Activated naive CD4-positive, alpha-beta T cell (primary cell): ENCODE data around the gene ARIH2.

Experiments
- DNase-seq, 4 experiments: peaks; one replicate each; lab custom pipeline; 2025; lab: John Stamatoyannopoulos, UW

Gene ARIH2

DNA sequence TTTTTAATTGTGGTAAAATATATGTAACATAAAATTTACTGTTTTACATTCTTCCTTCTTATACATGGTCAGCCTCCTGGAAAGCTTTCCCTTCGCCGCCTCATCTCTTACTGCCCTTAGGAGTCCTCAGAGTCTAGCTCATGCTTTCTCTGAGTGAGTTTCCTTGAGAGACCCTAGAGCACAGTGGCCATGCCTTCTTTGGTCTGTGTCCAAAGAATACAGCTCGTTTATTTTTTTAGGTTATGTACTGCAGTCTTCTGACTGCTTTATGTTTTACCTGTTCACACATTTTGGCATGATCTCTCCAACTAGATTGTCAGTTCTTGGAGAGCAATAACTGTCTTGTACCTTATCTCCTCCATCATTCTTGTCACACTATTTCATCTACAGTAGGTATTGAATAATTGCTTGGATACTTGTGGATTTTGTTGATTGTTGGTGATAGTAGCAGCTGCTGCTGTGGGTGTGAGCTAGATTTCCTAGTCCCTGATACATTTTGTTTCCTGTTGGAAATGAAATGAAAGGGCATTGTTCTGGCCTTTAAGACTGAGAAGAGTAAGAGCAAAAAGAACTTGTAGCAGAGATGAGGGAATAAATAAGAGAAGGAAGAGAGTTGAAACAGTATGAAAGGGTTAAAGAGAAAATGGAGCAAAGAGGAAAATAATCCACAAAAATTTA, 10.9 kb downstream of the ARIH2 start:
- no peak for DNase-seq

- no peak for DNase-seq
These were observed 11.9 kb downstream of the ARIH2 start for GRCh38 chr3:48930590-48930989.

GRCh38 chr3:48931944-48932580, 13.4 kb downstream of the ARIH2 start:
- no peak for DNase-seq

DNA sequence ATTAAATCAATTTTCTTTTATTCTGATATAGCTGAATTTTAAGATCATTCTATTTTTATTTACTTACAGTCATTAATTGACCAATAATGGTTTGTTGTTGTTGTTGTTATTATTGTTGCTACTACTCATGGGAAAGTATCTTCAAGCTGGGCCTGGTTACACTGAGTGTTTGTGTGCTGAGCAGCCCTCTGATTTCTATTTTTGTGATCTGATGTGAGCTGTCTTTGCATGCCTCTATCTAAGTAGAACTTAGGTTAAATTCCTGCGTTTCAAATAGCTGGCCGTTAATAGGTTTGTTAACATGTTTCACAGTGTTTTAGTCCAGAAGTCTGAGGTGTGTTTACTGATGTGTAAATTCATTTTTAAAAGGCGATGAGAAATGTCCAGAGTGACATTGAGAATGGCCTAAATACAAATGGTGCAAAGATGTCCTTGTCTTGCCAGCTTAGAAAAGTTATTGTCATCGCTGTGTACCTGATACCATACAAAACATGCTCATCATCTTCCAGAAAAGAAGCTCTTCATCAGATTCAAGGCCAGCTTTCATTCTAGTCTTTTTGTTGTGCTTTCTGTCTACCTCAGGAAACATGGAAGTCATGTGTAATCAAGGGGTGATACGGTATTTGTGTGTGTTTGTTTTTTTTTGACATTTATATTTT, 15.8 kb downstream of the ARIH2 start:
- DNase-seq, result no peak

- no peak for DNase-seq
These were observed 16.9 kb downstream of the ARIH2 start for GRCh38 chr3:48935530-48935929.

GRCh38 chr3:48938156-48938555, 19.5 kb downstream of the ARIH2 start:
- DNase-seq, result no peak

DNA sequence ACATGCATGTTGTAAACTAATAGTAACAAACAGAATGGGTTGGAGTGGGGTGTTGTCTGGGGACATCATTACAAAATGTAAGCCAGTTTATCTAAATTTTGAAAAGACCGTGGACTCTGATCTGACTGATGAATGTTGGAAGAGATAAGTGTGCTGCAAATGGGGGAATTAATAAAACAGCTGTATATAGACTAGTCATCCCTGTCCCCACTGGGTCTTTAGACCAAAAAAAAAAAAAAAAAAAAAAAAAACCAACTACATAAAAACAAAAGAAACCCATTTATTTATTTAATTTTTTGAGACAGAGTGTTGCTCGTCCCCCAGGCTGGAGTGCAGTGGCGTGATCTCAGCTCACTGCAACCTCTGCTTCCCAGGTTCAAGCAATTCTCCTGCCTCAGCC, 20.0 kb downstream of the ARIH2 start:
- DNase-seq, result no peak

GRCh38 chr3:48945432-48945831, 26.8 kb downstream of the ARIH2 start:
- no peak for DNase-seq

DNA sequence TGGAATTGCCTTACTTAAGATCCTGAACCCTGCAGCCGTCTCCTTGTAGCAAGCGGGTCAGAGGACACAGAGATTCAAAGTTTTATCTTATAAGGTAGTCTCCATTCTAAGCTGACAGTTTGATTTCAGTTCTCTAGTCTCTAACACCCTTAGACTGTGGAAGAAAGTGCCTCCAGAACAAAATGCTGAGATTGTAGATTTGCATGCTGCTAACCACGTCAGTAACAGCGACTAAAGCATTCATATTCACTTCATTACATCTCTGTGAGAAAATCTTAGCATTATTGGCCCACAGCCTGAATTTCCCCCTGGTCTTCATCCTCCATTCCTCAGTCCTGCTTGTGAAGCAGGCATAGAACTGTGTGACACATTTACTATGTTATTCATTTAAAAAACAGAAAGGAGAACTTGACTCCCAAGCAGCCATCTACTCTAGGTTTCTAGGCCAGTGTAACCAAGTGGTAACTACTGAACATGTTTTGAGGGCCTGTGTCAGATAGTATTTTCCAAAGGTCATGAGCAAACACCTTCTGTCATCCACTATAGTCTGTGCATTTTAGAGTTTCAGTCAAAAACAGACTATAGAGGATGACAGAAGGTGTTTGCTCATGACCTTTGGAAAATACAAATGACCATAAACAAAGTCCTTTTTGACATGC, 27.4 kb downstream of the ARIH2 start:
- no peak for DNase-seq

GRCh38 chr3:48949376-48949717, 30.7 kb downstream of the ARIH2 start:
- no peak for DNase-seq

DNA sequence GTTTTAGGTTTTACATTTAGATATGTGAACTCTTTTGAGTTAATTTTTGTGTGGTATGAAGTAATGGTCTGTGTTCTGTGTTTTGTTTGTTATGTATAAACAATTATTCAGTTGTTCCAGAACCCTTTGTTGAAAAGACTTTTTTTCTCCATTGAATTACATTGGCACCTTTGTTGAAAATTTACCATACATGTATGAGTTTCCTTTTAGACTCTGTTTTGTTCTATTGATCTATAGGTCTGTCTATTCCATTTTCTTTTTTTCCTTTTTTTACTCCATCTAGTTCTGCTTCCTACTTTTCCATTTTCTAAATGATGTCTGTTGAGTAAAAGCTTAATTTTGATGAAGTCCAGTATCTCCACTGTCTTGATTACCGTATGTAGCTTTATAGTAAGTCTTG, 31.4 kb downstream of the ARIH2 start:
- DNase-seq, result no peak

DNA sequence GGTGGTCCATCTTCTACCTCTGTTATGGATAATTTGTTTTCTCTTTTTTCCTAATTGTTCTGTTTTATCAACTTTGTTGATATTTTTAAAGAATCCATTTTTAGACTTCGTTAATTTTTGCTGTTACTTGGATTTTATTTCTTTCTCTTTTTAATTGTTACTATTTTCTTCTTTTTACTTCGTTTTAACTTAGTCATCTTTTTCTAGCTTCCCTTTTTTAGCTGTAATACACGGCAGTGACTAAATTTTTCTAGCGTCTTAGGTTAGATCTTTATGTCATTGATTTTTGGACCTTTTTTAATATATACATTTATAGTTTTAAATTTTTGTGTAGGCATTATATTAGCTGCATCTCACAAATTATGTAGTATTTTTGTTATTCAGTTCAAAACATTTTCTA, 33.1 kb downstream of the ARIH2 start:
- no peak for DNase-seq

DNA sequence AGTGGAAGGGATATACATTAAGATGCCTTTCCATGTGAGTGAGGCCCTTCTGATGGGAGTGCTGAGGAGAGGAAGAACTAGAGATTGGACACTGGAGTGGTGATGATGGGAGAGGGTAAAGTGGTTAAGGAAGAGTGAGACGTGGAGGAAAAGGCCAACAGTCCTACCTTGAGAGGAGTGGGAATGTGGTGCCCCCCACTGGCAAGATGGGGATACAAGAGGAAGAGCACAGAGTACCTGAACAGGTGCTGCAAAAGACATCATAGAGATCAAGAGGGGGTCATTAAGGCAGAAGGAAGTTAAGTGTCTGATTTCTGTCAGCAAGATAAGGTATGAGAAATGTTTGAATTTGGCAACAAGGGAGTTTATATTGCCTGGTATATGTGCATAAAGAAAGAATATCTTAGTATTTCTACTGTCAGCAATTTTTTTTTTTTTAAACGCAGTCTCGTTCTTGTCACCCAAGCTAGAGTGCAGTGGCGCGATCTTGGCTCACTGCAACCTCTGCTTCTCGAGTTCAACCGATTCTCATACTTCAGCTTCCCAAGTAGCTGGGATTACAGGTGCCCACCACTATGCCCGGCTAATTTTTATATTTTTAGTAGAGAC, 34.0 kb downstream of the ARIH2 start:
- DNase-seq, result peak in 2 of 4 experiments; percentile 11 to 32

- no peak for DNase-seq
These were observed 38.5 kb downstream of the ARIH2 start for GRCh38 chr3:48957006-48957705.

- no peak for DNase-seq
These were observed 42.3 kb downstream of the ARIH2 start for GRCh38 chr3:48960841-48961413.

DNA sequence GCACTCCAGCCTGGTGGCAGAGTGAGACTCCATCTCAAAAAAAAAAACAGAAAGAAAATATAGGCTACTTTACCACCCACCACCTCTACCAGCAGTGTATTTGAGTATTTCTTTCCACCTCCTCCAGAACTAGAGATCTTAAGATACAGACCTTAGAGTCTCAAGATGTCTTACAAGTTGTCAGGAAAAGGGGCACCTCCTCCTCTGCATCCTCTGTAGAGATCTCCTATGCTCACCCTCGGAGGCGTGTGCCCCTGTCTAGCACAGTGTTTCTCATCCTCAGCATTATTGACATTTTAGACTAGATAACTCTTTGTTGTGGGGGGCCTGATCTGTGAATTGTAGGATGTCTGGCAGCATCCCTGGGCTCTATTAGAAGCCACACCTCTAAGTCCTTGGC, 43.7 kb downstream of the ARIH2 start:
- no peak for DNase-seq

- DNase-seq, result no peak
These were observed 44.3 kb downstream of the ARIH2 start for GRCh38 chr3:48962939-48963338.

- DNase-seq, result no peak
These were observed 44.9 kb downstream of the ARIH2 start for GRCh38 chr3:48963591-48963990.

DNA sequence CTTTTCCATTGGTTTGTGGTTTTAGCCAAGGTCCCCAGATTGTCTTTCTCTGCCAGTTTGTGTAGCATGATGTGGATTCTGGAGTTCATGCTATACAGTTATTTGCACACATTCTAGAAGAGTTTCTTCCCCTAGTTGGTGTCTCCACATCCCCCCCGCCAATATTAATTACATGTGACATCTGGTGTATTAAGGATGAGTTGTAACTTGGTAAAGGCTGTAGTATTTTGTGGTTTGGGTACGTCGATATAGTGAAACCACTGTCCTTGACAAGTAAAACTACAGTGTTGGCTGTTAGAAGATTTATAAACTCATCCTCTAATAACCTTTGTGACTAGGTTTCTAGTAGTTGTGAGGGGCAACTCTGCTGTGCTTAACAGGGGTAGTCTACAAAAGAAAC, 47.7 kb downstream of the ARIH2 start:
- no peak for DNase-seq

GRCh38 chr3:48966876-48967361, 48.3 kb downstream of the ARIH2 start:
- no peak for DNase-seq

GRCh38 chr3:48970586-48970985, 51.9 kb downstream of the ARIH2 start:
- DNase-seq, result no peak
